T47D (cell line): ENCODE measurements around the gene EXOC4.
A peak's percentile ranks its signal among the peaks of the same experiment; 100 is the strongest.
"Not testable (repeated sequence)": the region's sequence is repeated elsewhere in the genome, so short reads cannot be mapped to it uniquely, and the experiment has no call there.

Source experiments
- DNase-seq, 2 experiments: peaks; one replicate each; pipeline versions ENCODE4 v3.0.0 to v3.0.0-alpha.2; 2011 to 2012; ENCODE audit warnings: low read depth in 1 of 2, low spot score in 1 of 2
- JUND ChIP-seq: IDR thresholded peaks from 2 replicates; pipeline ENCODE4 v1.6.1; 2012; ENCODE audit warnings: low read depth
- in situ Hi-C: cut with HindIII; loops from 2 replicates; pipeline ENCODE4 v1.10.0; 2016; ENCODE audit warnings: low sequenced_read_pairs, low pct_unique_long_range_greater_than_20kb

The EXOC4 gene

GRCh38 chr7:133303931-133304330 is 51.1 kb downstream of the EXOC4 start:
- no peak for DNase-seq
- no peak for TF ChIP-seq JUND
- in situ Hi-C loops, result no loop called here

DNA sequence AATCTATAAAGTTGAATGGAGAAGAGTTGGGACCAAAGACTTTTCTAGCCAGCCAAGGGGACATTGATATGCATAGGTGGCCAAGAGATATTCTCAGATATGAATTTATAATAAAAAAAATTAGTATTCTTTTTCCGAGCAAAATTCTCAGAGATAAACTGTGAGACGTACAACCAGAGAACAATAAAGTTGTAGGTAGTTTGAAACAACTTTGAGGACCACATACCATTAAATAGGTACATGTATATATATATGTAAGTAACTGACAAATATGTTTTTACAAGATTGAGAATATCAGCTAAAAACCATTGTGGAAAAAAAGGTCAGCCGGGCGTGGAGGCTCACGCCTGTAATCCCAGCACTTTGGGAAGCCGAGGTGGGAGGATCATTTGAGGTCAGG is 56.5 kb downstream of the EXOC4 start:
- in situ Hi-C loops, result no loop called here
- DNase-seq, result no peak
- no peak for TF ChIP-seq JUND

- TF ChIP-seq JUND, result no peak
- in situ Hi-C loops, result no loop called here
- no peak for DNase-seq
Observed at GRCh38 chr7:133310232-133310862, 57.5 kb downstream of the EXOC4 start.

- in situ Hi-C loops, result no loop called here
- TF ChIP-seq JUND, result no peak
- DNase-seq, result no peak
Observed at GRCh38 chr7:133313575-133313974, 60.7 kb downstream of the EXOC4 start.

GRCh38 chr7:133314084-133314483 is 61.2 kb downstream of the EXOC4 start:
- no peak for DNase-seq
- in situ Hi-C loops, result no loop called here
- TF ChIP-seq JUND, result no peak

DNA sequence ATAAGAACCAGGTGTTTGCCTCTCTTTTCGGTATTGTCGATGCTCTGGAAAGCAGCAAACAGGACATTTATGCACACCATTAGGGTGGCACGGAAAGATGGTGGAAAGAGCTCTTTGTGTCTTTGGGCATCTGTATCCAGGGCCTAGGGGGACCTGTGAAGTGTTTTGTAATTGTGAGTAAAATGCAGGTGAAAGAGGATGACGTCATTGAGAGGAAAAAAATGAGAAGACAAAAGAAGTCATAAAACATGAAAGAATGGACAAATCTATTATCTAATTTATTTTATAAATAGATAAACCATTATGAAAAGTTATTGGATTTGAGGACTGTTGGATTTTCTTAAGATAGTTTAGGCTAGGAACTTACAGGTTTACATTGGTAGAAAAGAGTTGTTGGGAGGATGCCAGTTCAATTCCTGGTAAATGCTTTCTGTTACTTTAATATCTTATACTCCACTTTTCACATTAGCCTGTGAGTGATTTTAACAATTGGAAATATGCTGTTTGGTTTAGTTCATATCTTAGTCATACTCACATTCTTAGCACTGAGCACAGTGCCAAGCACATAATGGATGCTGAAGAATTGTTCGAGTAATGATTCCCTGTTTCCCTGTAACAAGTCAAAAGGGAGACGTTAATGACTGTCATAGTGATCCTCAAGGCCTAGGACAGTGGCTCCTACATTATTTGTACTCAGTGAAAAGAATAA is 62.6 kb downstream of the EXOC4 start:
- DNase-seq, result no peak
- in situ Hi-C loops, result no loop called here
- no peak for TF ChIP-seq JUND

- in situ Hi-C loops, result no loop called here
- TF ChIP-seq JUND, result no peak
- no peak for DNase-seq
Observed at GRCh38 chr7:133319842-133320241, 67.0 kb downstream of the EXOC4 start.

GRCh38 chr7:133320891-133321290 is 68.0 kb downstream of the EXOC4 start:
- TF ChIP-seq JUND, result no peak
- in situ Hi-C loops, result no loop called here
- no peak for DNase-seq

DNA sequence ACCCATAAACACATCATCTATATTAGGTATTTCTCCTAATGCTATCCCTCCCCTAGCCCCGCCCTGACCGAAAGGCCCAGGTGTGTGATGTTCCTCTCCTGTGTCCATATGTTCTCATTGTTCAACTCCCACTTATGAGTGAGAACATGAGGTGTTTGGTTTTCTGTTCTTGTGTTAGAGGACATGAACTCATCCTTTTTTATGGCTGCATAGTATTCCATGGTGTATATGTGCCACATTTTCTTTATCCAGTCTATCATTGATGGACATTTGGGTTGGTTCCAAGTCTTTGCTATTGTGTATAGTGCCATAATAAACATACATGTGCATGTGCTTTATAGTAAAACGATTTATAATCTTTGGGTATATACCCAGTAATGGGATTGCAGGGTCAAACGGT is 68.5 kb downstream of the EXOC4 start:
- in situ Hi-C loops, DNase-seq: not testable (repeated sequence)

GRCh38 chr7:133326745-133327144 is 73.9 kb downstream of the EXOC4 start:
- DNase-seq, in situ Hi-C loops: not testable (repeated sequence)

GRCh38 chr7:133328021-133328420 is 75.1 kb downstream of the EXOC4 start:
- DNase-seq, in situ Hi-C loops: not testable (repeated sequence)

GRCh38 chr7:133330085-133330484 is 77.2 kb downstream of the EXOC4 start:
- DNase-seq, result peak in 1 of 2 experiments; percentile 3
- TF ChIP-seq JUND, result no peak
- in situ Hi-C loops, result no loop called here

DNA sequence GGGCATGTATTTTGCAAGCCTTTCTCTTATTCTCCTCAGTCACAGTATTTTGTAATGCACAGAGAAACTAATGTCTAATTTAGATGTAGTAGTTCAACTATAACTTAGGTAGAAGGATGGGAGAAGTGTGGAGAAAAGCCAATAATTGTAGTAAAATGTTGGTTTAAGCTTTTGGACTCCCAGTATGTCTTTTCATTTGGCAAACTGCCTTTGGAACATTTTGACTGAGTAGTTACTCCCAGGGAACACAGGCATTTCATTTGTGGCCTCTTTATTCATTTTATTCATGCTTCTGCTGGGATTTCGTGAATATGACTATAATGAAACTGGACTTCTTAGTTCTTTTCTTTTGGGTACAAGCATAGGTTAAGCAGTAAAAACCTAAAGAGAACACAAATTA is 79.0 kb downstream of the EXOC4 start:
- in situ Hi-C loops, result no loop called here
- DNase-seq, result no peak
- TF ChIP-seq JUND, result no peak

- DNase-seq, result no peak
- in situ Hi-C loops, result no loop called here
Observed at GRCh38 chr7:133339772-133340171, 86.9 kb downstream of the EXOC4 start.

More at GRCh38 chr7:133339772-133340171, 86.9 kb downstream of the EXOC4 start:
- no peak for TF ChIP-seq JUND
